Esophagus (tissue), 2 donors: Measurements from ENCODE around the gene ATP8A1. TPM values are rescaled to one million over a fixed set of nuclear protein-coding genes. Genes with fewer than 3 reads are reported as not detected.

ENCODE experiments used
- H3K27ac ChIP-seq, 2 donors: one replicate each; pipeline ENCODE4 v1.5.1; 2013; ENCODE audit warnings: low read depth in 2 of 2, mild to moderate bottlenecking in 2 of 2, inconsistent platforms in 1 of 2, low read length in 1 of 2, moderate library complexity in 1 of 2
- H3K27me3 ChIP-seq, 2 donors: one replicate each; pipeline ENCODE4 v1.6.1; 2013; ENCODE audit warnings: low read length in 2 of 2, control low read depth in 1 of 2, mild to moderate bottlenecking in 1 of 2; ENCODE audit not compliant: insufficient read depth in 2 of 2, control insufficient read depth in 1 of 2
- H3K36me3 ChIP-seq, 2 donors: one replicate each; pipeline ENCODE4 v1.6.1; 2013; ENCODE audit warnings: low read length in 1 of 2; ENCODE audit not compliant: control insufficient read depth in 2 of 2, insufficient read depth in 2 of 2
- H3K4me1 ChIP-seq, 2 donors: one replicate each; pipeline ENCODE4 v1.6.1; 2013; ENCODE audit warnings: low read length in 1 of 2; ENCODE audit not compliant: control insufficient read depth in 2 of 2, insufficient read depth in 2 of 2
- H3K4me3 ChIP-seq, 2 donors: one replicate each; pipeline ENCODE4 v1.5.1; 2013; ENCODE audit warnings: low read length in 2 of 2, mild to moderate bottlenecking in 2 of 2, low read depth in 1 of 2, moderate library complexity in 1 of 2
- H3K9me3 ChIP-seq, 2 donors: one replicate each; pipeline ENCODE4 v1.6.1; 2013; ENCODE audit warnings: mild to moderate bottlenecking in 2 of 2, low read depth in 1 of 2, low read length in 1 of 2, moderate library complexity in 1 of 2; ENCODE audit not compliant: control insufficient read depth in 2 of 2, insufficient read depth in 1 of 2
- WGBS, 2 donors: extraction: QIAGEN DNeasy Blood & Tissue Kit; methylation state at CpG; one replicate each; pipeline ENCODE4 v1.1.7; 2013; 5-methylcytosine and 5-hydroxymethylcytosine counted together
- polyA plus RNA-seq, 2 donors: library from polyadenylated mRNA; stranded (reverse); fragments of 200-250 nt; gene quantifications; one replicate each; pipeline ENCODE4 v1.2.3, GENCODE V29; 2013
- donor health status: healthy with polysubstance abuse.
- donor health status: Bipolar disorder and iron deficiency.

The ATP8A1 gene
- polyA plus RNA-seq, 2 donors = 1.2 to 2.5 TPM

- Histone ChIP-seq H3K27ac (no peak overlapping the region), H3K36me3 (no peaks in the 10 kb centered on the region), H3K4me1 (no peaks in the 10 kb centered on the region), H3K9me3 (no peaks in the 10 kb centered on the region), H3K27me3 (no peaks in the 10 kb centered on the region), H3K4me3 (no peak overlapping the region)
- WGBS, 2 donors = 80 to 81% methylated on average over 2 of the region's 2 CpGs
Observed at GRCh38 chr4:42596918-42597317, 60.0 kb downstream of the ATP8A1 start.

GRCh38 chr4:42594888-42595287 is 62.0 kb downstream of the ATP8A1 start:
- Histone ChIP-seq H3K9me3 (no peaks in the 10 kb centered on the region), H3K27ac (no peak overlapping the region), H3K36me3 (no peaks in the 10 kb centered on the region), H3K4me1 (no peaks in the 10 kb centered on the region), H3K27me3 (no peaks in the 10 kb centered on the region), H3K4me3 (no peak overlapping the region)
- 69 to 82% methylated on average over 1 of the region's 1 CpG for WGBS, 2 donors

GRCh38 chr4:42588909-42589308 is 68.0 kb downstream of the ATP8A1 start:
- H3K9me3 ChIP-seq = no peaks in the 10 kb centered on the region
- WGBS, 2 donors = 95 to 97% methylated on average over 2 of the region's 2 CpGs
- H3K27ac ChIP-seq = no peak overlapping the region
- no peaks in the 10 kb centered on the region for H3K36me3 ChIP-seq
- H3K4me1 ChIP-seq = no peaks in the 10 kb centered on the region
- no peak overlapping the region for H3K4me3 ChIP-seq
- H3K27me3 ChIP-seq = no peaks in the 10 kb centered on the region

GRCh38 chr4:42586775-42587174 is 70.1 kb downstream of the ATP8A1 start:
- Histone ChIP-seq H3K27ac (no peak overlapping the region), H3K36me3 (no peaks in the 10 kb centered on the region), H3K4me3 (no peak overlapping the region), H3K4me1 (no peaks in the 10 kb centered on the region), H3K27me3 (no peaks in the 10 kb centered on the region), H3K9me3 (no peaks in the 10 kb centered on the region)
- 62 to 66% methylated on average over 1 of the region's 1 CpG for WGBS, 2 donors

GRCh38 chr4:42579903-42580302 is 77.0 kb downstream of the ATP8A1 start:
- Histone ChIP-seq H3K9me3 (no peaks in the 10 kb centered on the region), H3K4me1 (no peaks in the 10 kb centered on the region), H3K36me3 (no peaks in the 10 kb centered on the region), H3K27ac (no peak overlapping the region), H3K27me3 (no peaks in the 10 kb centered on the region), H3K4me3 (no peak overlapping the region)
- 76 to 78% methylated on average over 3 of the region's 3 CpGs for WGBS, 2 donors

GRCh38 chr4:42578187-42578586 is 78.7 kb downstream of the ATP8A1 start:
- no peaks in the 10 kb centered on the region for H3K9me3 ChIP-seq
- WGBS, 2 donors = 90% methylated on average over 3 of the region's 3 CpGs

GRCh38 chr4:42574870-42575430 is 82.0 kb downstream of the ATP8A1 start:
- H3K4me1 ChIP-seq = peaks cover 0 to 4% of the 10 kb centered on the region in 2 donors
- H3K27ac ChIP-seq = no peak overlapping the region
- H3K27me3 ChIP-seq = no peaks in the 10 kb centered on the region
- no peak overlapping the region for H3K4me3 ChIP-seq
- 93% methylated on average over 4 of the region's 4 CpGs for WGBS, 2 donors
- H3K36me3 ChIP-seq = no peaks in the 10 kb centered on the region
- no peaks in the 10 kb centered on the region for H3K9me3 ChIP-seq

More at GRCh38 chr4:42578187-42578586, 78.7 kb downstream of the ATP8A1 start:
- H3K27ac ChIP-seq = no peak overlapping the region
- no peaks in the 10 kb centered on the region for H3K4me1 ChIP-seq
- no peak overlapping the region for H3K4me3 ChIP-seq
- H3K27me3 ChIP-seq = no peaks in the 10 kb centered on the region
- H3K36me3 ChIP-seq = no peaks in the 10 kb centered on the region

- H3K27me3 ChIP-seq = no peaks in the 10 kb centered on the region
- H3K36me3 ChIP-seq = no peaks in the 10 kb centered on the region
- H3K4me1 ChIP-seq = peaks cover 0 to 4% of the 10 kb centered on the region in 2 donors
- H3K9me3 ChIP-seq = no peaks in the 10 kb centered on the region
- no peak overlapping the region for H3K27ac ChIP-seq
- H3K4me3 ChIP-seq = no peak overlapping the region
- 89 to 94% methylated on average over 4 of the region's 4 CpGs for WGBS, 2 donors
Observed at GRCh38 chr4:42573249-42573648, 83.7 kb downstream of the ATP8A1 start.

- H3K4me3 ChIP-seq = no peak overlapping the region
- no peaks in the 10 kb centered on the region for H3K27me3 ChIP-seq
- H3K9me3 ChIP-seq = no peaks in the 10 kb centered on the region
- peaks cover 0 to 4% of the 10 kb centered on the region in 2 donors for H3K4me1 ChIP-seq
- H3K27ac ChIP-seq = no peak overlapping the region
- WGBS, 2 donors = 57 to 77% methylated on average over 1 of the region's 1 CpG
- no peaks in the 10 kb centered on the region for H3K36me3 ChIP-seq
Observed at GRCh38 chr4:42570221-42570620, 86.7 kb downstream of the ATP8A1 start.

GRCh38 chr4:42568610-42569207 is 88.2 kb downstream of the ATP8A1 start:
- no peaks in the 10 kb centered on the region for H3K27me3 ChIP-seq
- H3K4me1 ChIP-seq = peaks cover 0 to 4% of the 10 kb centered on the region in 2 donors
- WGBS, 2 donors = 3 to 5% methylated on average over 4 of the region's 4 CpGs
- H3K4me3 ChIP-seq = no peak overlapping the region
- no peak overlapping the region for H3K27ac ChIP-seq
- no peaks in the 10 kb centered on the region for H3K9me3 ChIP-seq
- H3K36me3 ChIP-seq = no peaks in the 10 kb centered on the region
